GM12878 (cell line): ENCODE measurements around the gene PAGE2. TPM values are rescaled to one million over a fixed set of nuclear protein-coding genes. Genes with fewer than 3 reads are reported as not detected.

Experiments used
- ATAC-seq: fragments of 200-7000 bp; cut with Tn5 transposase; 3 replicates; pipeline ENCODE4 v1.9.1; 2020; ENCODE audit warnings: mild to moderate bottlenecking, moderate library complexity
- Bru-seq: library from RNA; stranded (reverse); fragments of 400-500 nt; gene quantifications from one replicate; lab custom pipeline; 2021; lab: Mats Ljungman, UMichigan
- BruChase-seq, 2 experiments: library from RNA; stranded (reverse); fragments of 400-500 nt; gene quantifications; one replicate each; lab custom pipeline; 2021; lab: Mats Ljungman, UMichigan
- BruUV-seq: library from RNA; stranded (reverse); fragments of 400-500 nt; replicated peaks from 2 replicates; lab custom pipeline; 2021; lab: Mats Ljungman, UMichigan
- CTCF ChIA-PET: fragments of 300-600 bp; sonication (Branson Sonifier 250); formaldehyde crosslinking; extraction: SDS; loops from one replicate; lab custom pipeline; 2021; ENCODE audit warnings: inconsistent platforms; lab: Yijun Ruan, JAX
- POLR2A ChIA-PET: fragments of 350-600 bp; formaldehyde crosslinking; extraction: SDS; loops from one replicate; lab custom pipeline; 2021; ENCODE audit warnings: inconsistent platforms; lab: Charles Lee
- RAD21 ChIA-PET: fragments of 300-600 bp; sonication (Branson Sonifier 250); formaldehyde crosslinking; loops from one replicate; lab custom pipeline; 2023; ENCODE audit warnings: antibody characterized with exemption; ENCODE audit not compliant: unreplicated experiment; lab: Charles Lee
- SMC1A ChIA-PET: fragments of 300-600 bp; sonication (Branson Sonifier 250); formaldehyde crosslinking; loops from one replicate; lab custom pipeline; 2023; ENCODE audit not compliant: unreplicated experiment, uncharacterized antibody; lab: Charles Lee
- DNase-seq: peaks from one replicate; pipeline ENCODE4 v3.0.0-alpha.2; 2011; ENCODE audit warnings: low read depth, low spot score
- FAIRE-seq: peaks from 3 replicates; lab custom pipeline; 2011; peaks lifted over from hg19 to GRCh38; lab: Jason Lieb, UNC
- H2AFZ ChIP-seq: 2 replicates; pipeline ENCODE4 v1.6.0; 2011; ENCODE audit warnings: low read depth, low read length, control low read depth; ENCODE audit not compliant: control insufficient read depth
- H3K27ac ChIP-seq: 2 replicates; pipeline ENCODE4 v1.5.1; 2011; ENCODE audit warnings: control low read depth; ENCODE audit not compliant: control insufficient read depth, insufficient read depth
- H3K27me3 ChIP-seq, 2 experiments: replicated peaks in 1 of 2; 2 replicates each; pipeline versions ENCODE4 v1.6.0 to v1.6.1; 2011; ENCODE audit warnings: low read length in 1 of 2; ENCODE audit not compliant: control insufficient read depth in 2 of 2, insufficient read depth in 2 of 2
- H3K36me3 ChIP-seq, 2 experiments: 2 replicates each; pipeline ENCODE4 v1.5.1; 2011; ENCODE audit warnings: low read length in 1 of 2; ENCODE audit not compliant: control insufficient read depth in 2 of 2, insufficient read depth in 2 of 2
- H3K4me1 ChIP-seq: 2 replicates; pipeline ENCODE4 v1.6.1; 2011; ENCODE audit warnings: mild to moderate bottlenecking, low read length, moderate library complexity, mixed read lengths; ENCODE audit not compliant: control insufficient read depth, insufficient read depth
- H3K4me2 ChIP-seq: 2 replicates; pipeline ENCODE4 v1.6.0; 2011; ENCODE audit warnings: control low read depth; ENCODE audit not compliant: control insufficient read depth, insufficient read depth
- H3K4me3 ChIP-seq: fragments of 200-600 bp; sonication (generic); 2 replicates; pipeline ENCODE4 v1.5.1; 2016
- H3K79me2 ChIP-seq: 2 replicates; pipeline ENCODE4 v1.6.0; 2011; ENCODE audit warnings: low read length; ENCODE audit not compliant: control insufficient read depth, insufficient read depth
- H3K9ac ChIP-seq: 2 replicates; pipeline ENCODE4 v1.8.0; 2011; ENCODE audit warnings: low read length, control low read depth, mixed read lengths; ENCODE audit not compliant: control insufficient read depth, insufficient read depth
- H3K9me3 ChIP-seq: replicated peaks from 3 replicates; pipeline ENCODE4 v1.5.1; 2011; ENCODE audit warnings: mild to moderate bottlenecking, low read length; ENCODE audit not compliant: control insufficient read depth, insufficient read depth
- H4K20me1 ChIP-seq: 2 replicates; pipeline ENCODE4 v1.6.0; 2011; ENCODE audit not compliant: control insufficient read depth, insufficient read depth
- CBX3 ChIP-seq: fragments of 200-600 bp; sonication (generic); IDR thresholded peaks from 2 replicates; pipeline ENCODE4 v1.6.1; 2016; ENCODE audit warnings: low read depth, borderline replicate concordance
- CHD4 ChIP-seq: fragments of 200-600 bp; sonication (generic); IDR thresholded peaks from 2 replicates; pipeline ENCODE4 v1.6.1; 2016; ENCODE audit warnings: mild to moderate bottlenecking
- DPF2 ChIP-seq: fragments of 450-650 bp; IDR thresholded peaks from 2 replicates; pipeline ENCODE4 v1.6.1; 2017; ENCODE audit warnings: mild to moderate bottlenecking
- GABPA ChIP-seq: IDR thresholded peaks from 2 replicates; pipeline ENCODE4 v1.6.1; 2014; ENCODE audit warnings: antibody characterized with exemption, low read depth, mild to moderate bottlenecking, inconsistent platforms
- MEF2A ChIP-seq: IDR thresholded peaks from 2 replicates; pipeline ENCODE4 v1.6.1; 2011; ENCODE audit warnings: low read depth, mild to moderate bottlenecking, low read length, moderate library complexity; ENCODE audit not compliant: insufficient read depth
- PKNOX1 ChIP-seq: fragments of 450-650 bp; IDR thresholded peaks from 2 replicates; pipeline ENCODE4 v1.6.1; 2016; ENCODE audit warnings: mild to moderate bottlenecking
- RUNX3 ChIP-seq: IDR thresholded peaks from 2 replicates; pipeline ENCODE4 v1.6.1; 2012; ENCODE audit warnings: low read length, inconsistent platforms
- SUZ12 ChIP-seq: fragments of 200-600 bp; sonication (generic); IDR thresholded peaks from one replicate; pipeline ENCODE4 v1.6.1; 2018; ENCODE audit warnings: antibody characterized with exemption, mild to moderate bottlenecking; ENCODE audit not compliant: unreplicated experiment
- ZNF384 ChIP-seq: IDR thresholded peaks from 2 replicates; pipeline ENCODE4 v1.6.1; 2012; ENCODE audit warnings: low read depth, mild to moderate bottlenecking, low read length, improper control_type of control experiment, borderline replicate concordance
- ZNF622 ChIP-seq: fragments of 450-650 bp; IDR thresholded peaks from 2 replicates; pipeline ENCODE4 v1.6.1; 2017; ENCODE audit warnings: mild to moderate bottlenecking, inconsistent platforms
- ZSCAN29 ChIP-seq: fragments of 450-650 bp; IDR thresholded peaks from 2 replicates; pipeline ENCODE4 v1.6.1; 2017; ENCODE audit warnings: mild to moderate bottlenecking, moderate library complexity
- WGBS: methylation state at CpG from one replicate; pipeline ENCODE4 v1.1.6; 2016; ENCODE audit warnings: low lambda C conversion rate; ENCODE audit not compliant: insufficient replicate concordance, insufficient coverage; ENCODE audit errors: missing lambda C conversion rate; 5-methylcytosine and 5-hydroxymethylcytosine counted together
- in situ Hi-C: fragments of 300-500 bp; cut with MboI; formaldehyde crosslinking; loops from 9 replicates; pipeline ENCODE4 v1.14.3; 2018; ENCODE audit warnings: mixed read lengths
- intact Hi-C: fragments of 100-400 bp; cut with micrococcal nuclease; formaldehyde crosslinking; loops from one replicate; pipeline ENCODE4 v1.14.2; 2022; ENCODE audit not compliant: unreplicated experiment
- long read RNA-seq, 2 experiments: library from polyadenylated mRNA; unstranded; transcript quantifications; one replicate each; pipeline ENCODE4 v2.0.0, GENCODE V29; 2019 to 2020
- polyA minus RNA-seq, 3 experiments: library from RNA; depleted of rRNA, polyadenylated mRNA; stranded (reverse); fragments of >200 nt; gene quantifications; 2 replicates each; pipeline ENCODE4 v1.2.3, GENCODE V29; 2011
- polyA plus RNA-seq, 11 experiments: library from polyadenylated mRNA; depleted of rRNA in 4 of 11; unstranded in 6 of 11; stranded (reverse) in 5 of 11; fragments of >200 nt; fragmentation: Nextera tagmentation in 4 of 11; fragmentation: Illumina TruSeq in 1 of 11; extraction: Ambion mirVana in 4 of 11; extraction: Trizol in 1 of 11; gene quantifications; 1 replicate in 1 of 11; 2 replicates in 10 of 11; pipeline versions ENCODE4 v1.2.1 to v1.2.3, GENCODE V29; 2011 to 2016; ENCODE audit warnings: inconsistent platforms in 2 of 11, missing spikeins in 2 of 11, low read depth in 1 of 11
- total RNA-seq, 4 experiments: library from RNA; depleted of rRNA in 3 of 4; stranded (reverse); fragments of >200 nt in 3 of 4; fragmentation: Illumina TruSeq in 1 of 4; extraction: Trizol in 1 of 4; gene quantifications; 2 replicates each; pipeline versions ENCODE4 v1.2.1 to v1.2.3, GENCODE V29; 2013 to 2021

PAGE2 gene
- not detected in 2 replicates for total RNA-seq (2013; cell fraction: nucleolus; rRNA removed)
- not detected in 2 replicates for total RNA-seq (2014; rRNA removed)
- not detected in 2 replicates for total RNA-seq (2014; rRNA removed; fragmentation: Illumina TruSeq; extraction: Trizol)
- total RNA-seq (2021), result not detected in 2 replicates
- not detected for polyA plus RNA-seq (2011; ENCODE audit: low read depth)
- 0.81 and 0.85 TPM in 2 replicates for polyA plus RNA-seq (2011; rRNA removed)
- 0.30 TPM in 1 of 2 replicates, not detected in the other for polyA plus RNA-seq (2011; cell fraction: cytosol; rRNA removed)
- 0.30 TPM in 1 of 2 replicates, not detected in the other for polyA plus RNA-seq (2011; cell fraction: nucleus; rRNA removed)
- polyA plus RNA-seq (2012), result not detected in 2 replicates
- not detected in 2 replicates for polyA plus RNA-seq (2014; fragmentation: Illumina TruSeq; extraction: Trizol)
- polyA plus RNA-seq (2014; fragmentation: Nextera tagmentation; extraction: Ambion mirVana), result not detected
- not detected in 2 replicates for polyA plus RNA-seq (2014; rRNA removed)
- not detected for polyA plus RNA-seq (2016; fragmentation: Nextera tagmentation; extraction: Ambion mirVana)
- not detected in 2 replicates for polyA minus RNA-seq (2011; rRNA and poly(A)+ RNA removed)
- polyA minus RNA-seq (2011; cell fraction: cytosol; rRNA and poly(A)+ RNA removed), result not detected in 2 replicates
- not detected in 2 replicates for polyA minus RNA-seq (2011; cell fraction: nucleus; rRNA and poly(A)+ RNA removed)
- Bru-seq, nascent RNA, result percentile 19 among the genes with signal in this experiment
- percentile 23 among the genes with signal in this experiment for BruChase-seq, experiment 1, labeled RNA remaining after a 6-hour chase
- percentile 19 among the genes with signal in this experiment for BruChase-seq, experiment 2, labeled RNA remaining after a 2-hour chase
- long read RNA-seq, experiment 1, result 0 reads
- long read RNA-seq, experiment 2, result 0 reads

GRCh38 chrX:55088795-55089489 lies at the start of gene PAGE2:
PAGE2 (plus strand) TSS chrX:55089018; CDS start chrX:55090021, 1,003 bp downstream.
- in situ Hi-C loops, result no loop called here

More at GRCh38 chrX:55088795-55089489, at the start of gene PAGE2:
- Histone ChIP-seq H3K27ac (no peak within 1 kb of the TSS), H3K79me2 (no peaks in the 10 kb centered on the region), H3K4me2 (no peak within 1 kb of the TSS), H3K9me3 (no peaks in the 10 kb centered on the region; the same call in 2 of the 3 replicates), H2AFZ (no peak within 1 kb of the TSS), H3K4me3 (no peak within 1 kb of the TSS), H4K20me1 (no peaks in the 10 kb centered on the region), H3K9ac (no peak within 1 kb of the TSS), H3K27me3 (no peaks in the 10 kb centered on the region), H3K36me3 (no peaks in the 10 kb centered on the region), H3K4me1 (no peaks in the 10 kb centered on the region)
- intact Hi-C loops, result no loop called here
- 79% methylated on average over 25 of the region's 30 CpGs for WGBS
- ChIA-PET SMC1A (no interaction called here), RAD21 (no interaction called here), POLR2A (no interaction called here), CTCF (no interaction called here)
- no TSS peak for BruUV-seq
- FAIRE-seq (no peak), DNase-seq (no peak), ATAC-seq (no peak)
- no peak for TF ChIP-seq SUZ12
- no peak for TF ChIP-seq MEF2A
- TF ChIP-seq GABPA, result no peak
- TF ChIP-seq ZSCAN29, result no peak
- no peak for TF ChIP-seq PKNOX1
- TF ChIP-seq DPF2, result no peak
- TF ChIP-seq RUNX3, result no peak
- no peak for TF ChIP-seq ZNF622
- no peak for TF ChIP-seq CBX3
- TF ChIP-seq ZNF384, result no peak
- TF ChIP-seq CHD4, result no peak
